A673 (cell line): ENCODE data around the gene MVP. TPM values are rescaled to one million over a fixed set of nuclear protein-coding genes. Genes with fewer than 3 reads are reported as not detected.

Source experiments
- BruUV-seq: library from RNA; stranded (reverse); fragments of 400-500 nt; replicated peaks from 2 replicates; lab custom pipeline; 2021; lab: Mats Ljungman, UMichigan
- CTCF ChIA-PET: fragments of 300-600 bp; sonication (Branson Sonifier 250); formaldehyde crosslinking; loops from one replicate; lab custom pipeline; 2022; ENCODE audit warnings: antibody characterized with exemption; lab: Charles Lee
- POLR2A ChIA-PET: fragments of 300-600 bp; sonication (Branson Sonifier 250); formaldehyde crosslinking; loops from one replicate; lab custom pipeline; 2022; ENCODE audit warnings: antibody characterized with exemption; ENCODE audit not compliant: low non-redundant PET; lab: Charles Lee
- DNase-seq: peaks from one replicate; pipeline ENCODE4 v3.0.0-alpha.2; 2015; ENCODE audit warnings: low spot score
- H3K27ac ChIP-seq: fragments of 200-600 bp; sonication (generic); 2 replicates; pipeline ENCODE4 v1.5.1; 2016; ENCODE audit warnings: mixed run types, low read depth, mild to moderate bottlenecking, mixed read lengths, antibody characterized with exemption, low read length; ENCODE audit not compliant: poor library complexity, severe bottlenecking
- H3K27me3 ChIP-seq: fragments of 200-600 bp; sonication (generic); replicated peaks from 2 replicates; pipeline ENCODE4 v1.6.1; 2017; ENCODE audit warnings: mixed run types, low read depth, mild to moderate bottlenecking, mixed read lengths, antibody characterized with exemption, low read length; ENCODE audit not compliant: insufficient read depth, poor library complexity
- H3K36me3 ChIP-seq: fragments of 200-600 bp; sonication (generic); 2 replicates; pipeline ENCODE4 v1.6.1; 2016; ENCODE audit warnings: mixed run types, mild to moderate bottlenecking, mixed read lengths, antibody characterized with exemption, low read length; ENCODE audit not compliant: insufficient read depth, poor library complexity, severe bottlenecking
- H3K4me1 ChIP-seq: fragments of 200-600 bp; sonication (generic); 2 replicates; pipeline ENCODE4 v1.6.1; 2017; ENCODE audit warnings: mixed run types, mild to moderate bottlenecking, mixed read lengths, antibody characterized with exemption, low read length; ENCODE audit not compliant: insufficient read depth, poor library complexity, severe bottlenecking
- H3K4me3 ChIP-seq: fragments of 200-600 bp; sonication (generic); 2 replicates; pipeline ENCODE4 v1.5.1; 2016; ENCODE audit warnings: low read depth, mixed run types, mild to moderate bottlenecking, mixed read lengths, low read length; ENCODE audit not compliant: poor library complexity, severe bottlenecking
- H3K9me3 ChIP-seq: fragments of 200-600 bp; sonication (generic); 2 replicates; pipeline ENCODE4 v1.6.1; 2016; ENCODE audit warnings: mixed run types, low read depth, mild to moderate bottlenecking, mixed read lengths, antibody characterized with exemption, low read length; ENCODE audit not compliant: poor library complexity, severe bottlenecking
- CTCF ChIP-seq: fragments of 300-800, 200-600 bp; sonication (generic); conservative IDR thresholded peaks from 2 replicates; pipeline ENCODE4 v1.5.1; 2017; ENCODE audit warnings: low read depth, mild to moderate bottlenecking, antibody characterized with exemption, low read length, moderate library complexity, mixed read lengths
- EZH2 ChIP-seq: fragments of 200-600 bp; sonication (generic); IDR thresholded peaks from 2 replicates; pipeline ENCODE4 v1.6.1; 2017; ENCODE audit warnings: borderline replicate concordance, low read depth, mild to moderate bottlenecking, mixed read lengths, antibody characterized with exemption, low read length; ENCODE audit not compliant: poor library complexity, severe bottlenecking
- intact Hi-C: fragments of 100-400 bp; cut with micrococcal nuclease; formaldehyde crosslinking; loops from one replicate; pipeline ENCODE4 v1.10.0; 2022; ENCODE audit not compliant: unreplicated experiment
- total RNA-seq: library from RNA; stranded (reverse); gene quantifications from 2 replicates; pipeline ENCODE4 v1.2.3, GENCODE V29; 2021

The MVP gene
- total RNA-seq, 1 experiment from 2014 or later: 5.6 TPM

GRCh38 chr16:29811896-29812665 is 8.2 kb upstream of the MVP start, which contains the start of gene PRRT2:
Gene PRRT2, plus strand, starts transcription at chr16:29812193. Its CDS starts 862 bp downstream, at chr16:29813055.
- H3K27me3 ChIP-seq: no peaks in the 10 kb centered on the region
- peak within 1 kb of the TSS; percentile 58 for H3K4me3 ChIP-seq
- DNase-seq: peak; percentile 79
- TF ChIP-seq EZH2 (no peak), CTCF (no peak)
- H3K36me3 ChIP-seq: peaks cover 24% of the 10 kb centered on the region
- no peaks in the 10 kb centered on the region for H3K9me3 ChIP-seq
- no TSS peak for BruUV-seq
- H3K4me1 ChIP-seq: peaks cover 51% of the 10 kb centered on the region
- ChIA-PET POLR2A (no interaction called here), CTCF (interaction anchor here (0.8 kb wide), 1 partner anchor 36 kb away, joined by 6 read pairs; no protein-coding TSS in a partner anchor)
- peak within 1 kb of the TSS; percentile 95 for H3K27ac ChIP-seq
- intact Hi-C loops: loop anchor here (10.0 kb wide), 1 partner anchor 53 kb away; the partner anchor contains the start of gene CDIPT

DNA sequence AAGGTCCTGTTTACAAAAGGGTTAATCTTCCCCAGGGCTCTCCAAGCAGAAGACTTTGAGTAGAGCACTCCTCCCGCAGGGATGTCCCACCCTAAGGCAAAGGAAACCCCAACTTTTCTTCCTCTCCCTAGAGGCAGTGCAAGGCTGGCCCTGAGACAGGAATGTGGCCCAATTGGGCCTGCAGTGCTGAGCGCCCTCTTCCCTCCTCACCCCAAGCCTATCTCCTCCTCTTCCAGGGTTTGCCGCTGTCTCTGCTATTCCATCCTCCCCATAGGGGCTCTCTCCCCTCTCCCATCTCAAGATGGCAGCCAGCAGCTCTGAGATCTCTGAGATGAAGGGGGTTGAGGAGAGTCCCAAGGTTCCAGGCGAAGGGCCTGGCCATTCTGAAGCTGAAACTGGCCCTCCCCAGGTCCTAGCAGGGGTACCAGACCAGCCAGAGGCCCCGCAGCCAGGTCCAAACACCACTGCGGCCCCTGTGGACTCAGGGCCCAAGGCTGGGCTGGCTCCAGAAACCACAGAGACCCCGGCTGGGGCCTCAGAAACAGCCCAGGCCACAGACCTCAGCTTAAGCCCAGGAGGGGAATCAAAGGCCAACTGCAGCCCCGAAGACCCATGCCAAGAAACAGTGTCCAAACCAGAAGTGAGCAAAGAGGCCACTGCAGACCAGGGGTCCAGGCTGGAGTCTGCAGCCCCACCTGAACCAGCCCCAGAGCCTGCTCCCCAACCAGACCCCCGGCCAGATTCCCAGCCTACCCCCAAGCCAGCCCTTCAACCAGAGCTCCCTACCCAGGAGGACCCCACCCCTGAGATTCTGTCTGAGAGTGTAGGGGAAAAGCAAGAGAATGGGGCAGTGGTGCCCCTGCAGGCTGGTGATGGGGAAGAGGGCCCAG is 7.3 kb upstream of the MVP start:
- no peak for TF ChIP-seq CTCF
- TF ChIP-seq EZH2: no peak
- CTCF ChIA-PET: interaction anchor here (0.5 kb wide), 1 partner anchor 13 kb away, joined by 6 read pairs; no protein-coding TSS in a partner anchor

More for the DNA sequence above, 7.3 kb upstream of the MVP start:
- Histone ChIP-seq H3K4me3 (peak overlapping the region; percentile 58), H3K27ac (peak overlapping the region; percentile 95), H3K36me3 (peaks cover 25% of the 10 kb centered on the region), H3K9me3 (no peaks in the 10 kb centered on the region), H3K27me3 (no peaks in the 10 kb centered on the region), H3K4me1 (peaks cover 54% of the 10 kb centered on the region)
- no peak for DNase-seq
- POLR2A ChIA-PET: interaction anchor here (0.6 kb wide), 1 partner anchor 246 kb away, joined by 3 read pairs; no protein-coding TSS in a partner anchor
- intact Hi-C loops: loop anchor here (10.0 kb wide), 1 partner anchor 52 kb away; the partner anchor contains the start of gene CDIPT
- no TSS peak for BruUV-seq
